Naive thymus-derived CD4-positive, alpha-beta T cell (primary cell): ENCODE results near the gene SHISA8. TPM values are rescaled to one million over a fixed set of nuclear protein-coding genes. Genes with fewer than 3 reads are reported as not detected.
A peak's percentile ranks its signal among the peaks of the same experiment; 100 is the strongest.

Source experiments
- ATAC-seq: fragments of 150-1000 bp; cut with Tn5 transposase; 2 replicates; pipeline ENCODE4 v1.10.0; 2021; ENCODE audit warnings: mild to moderate bottlenecking, moderate library complexity
- CTCF ChIA-PET: fragments of 350-600 bp; sonication (Branson Sonifier 250); formaldehyde crosslinking; loops from one replicate; lab custom pipeline; 2021; ENCODE audit warnings: antibody characterized with exemption; lab: Charles Lee
- POLR2A ChIA-PET: fragments of 350-600 bp; sonication (Branson Sonifier 250); formaldehyde crosslinking; loops from one replicate; lab custom pipeline; 2021; ENCODE audit warnings: antibody characterized with exemption, inconsistent platforms; lab: Charles Lee
- DNase-seq, 9 donors: peaks; one replicate each; pipeline versions ENCODE4 v3.0.0 to v3.0.0-alpha.2; 2020 to 2022; ENCODE audit warnings: mixed read lengths in 1 of 9
- H3K27ac ChIP-seq: one replicate; pipeline ENCODE4 v1.7.0; 2013; ENCODE audit warnings: mild to moderate bottlenecking, low read depth, low read length, moderate library complexity
- H3K27me3 ChIP-seq, 2 donors: one replicate each; pipeline ENCODE4 v1.7.0; 2013; ENCODE audit warnings: low read length in 2 of 2, mild to moderate bottlenecking in 2 of 2, moderate library complexity in 2 of 2; ENCODE audit not compliant: control insufficient read depth in 2 of 2, insufficient read depth in 2 of 2
- H3K36me3 ChIP-seq, 3 experiments: 1 replicate in 2 of 3; 2 replicates in 1 of 3; pipeline ENCODE4 v1.7.0; 2013; ENCODE audit warnings: low read length in 3 of 3, mild to moderate bottlenecking in 3 of 3, moderate library complexity in 1 of 3; ENCODE audit not compliant: insufficient read depth in 3 of 3, control insufficient read depth in 2 of 3
- H3K4me1 ChIP-seq, 2 donors: one replicate each; pipeline ENCODE4 v1.7.0; 2013; ENCODE audit warnings: low read length in 2 of 2, mild to moderate bottlenecking in 2 of 2, moderate library complexity in 1 of 2; ENCODE audit not compliant: control insufficient read depth in 2 of 2, insufficient read depth in 2 of 2
- H3K4me3 ChIP-seq: 2 replicates; pipeline ENCODE4 v1.7.0; 2013; ENCODE audit warnings: mild to moderate bottlenecking, low read length
- H3K9me3 ChIP-seq, 3 experiments: 1 replicate in 2 of 3; 2 replicates in 1 of 3; pipeline ENCODE4 v1.7.0; 2013; ENCODE audit warnings: low read length in 3 of 3; ENCODE audit not compliant: control insufficient read depth in 2 of 3
- H3K27ac Mint-ChIP-seq, 9 donors: one replicate each; pipeline ENCODE4 v1.8.0; 2020 to 2022; ENCODE audit warnings: mixed read lengths in 9 of 9, mild to moderate bottlenecking in 8 of 9, moderate library complexity in 5 of 9, inconsistent platforms in 2 of 9
- H3K27me3 Mint-ChIP-seq, 5 donors: one replicate each; pipeline ENCODE4 v1.8.0; 2021 to 2022; ENCODE audit warnings: mixed read lengths in 5 of 5, mild to moderate bottlenecking in 1 of 5
- H3K36me3 Mint-ChIP-seq, 5 donors: one replicate each; pipeline ENCODE4 v1.8.0; 2020 to 2022; ENCODE audit warnings: mixed read lengths in 5 of 5, mild to moderate bottlenecking in 3 of 5, inconsistent platforms in 1 of 5
- H3K4me1 Mint-ChIP-seq, 7 donors: one replicate each; pipeline ENCODE4 v1.8.0; 2020 to 2022; ENCODE audit warnings: mixed read lengths in 7 of 7, mild to moderate bottlenecking in 3 of 7, inconsistent platforms in 1 of 7
- H3K4me3 Mint-ChIP-seq, 10 donors: one replicate each; pipeline ENCODE4 v1.8.0; 2020 to 2022; ENCODE audit warnings: mild to moderate bottlenecking in 10 of 10, mixed read lengths in 10 of 10, moderate library complexity in 6 of 10, inconsistent platforms in 2 of 10
- H3K9me3 Mint-ChIP-seq, 11 donors: one replicate each; pipeline ENCODE4 v1.8.0; 2020 to 2022; ENCODE audit warnings: mixed read lengths in 11 of 11, mild to moderate bottlenecking in 4 of 11, inconsistent platforms in 1 of 11, moderate library complexity in 1 of 11
- intact Hi-C, 2 donors: fragments of 100-400 bp; cut with micrococcal nuclease; formaldehyde crosslinking; loops; one replicate each; pipeline ENCODE4 v1.15.1; 2023
- polyA plus RNA-seq, 2 donors: library from polyadenylated mRNA; unstranded; fragments of 300-500 nt; fragmentation: Illumina TruSeq; gene quantifications; one replicate each; pipeline ENCODE4 v1.2.3, GENCODE V29; 2021
- total RNA-seq, 6 experiments: library from RNA in 5 of 6; stranded (reverse) in 5 of 6; gene quantifications; 1 replicate in 5 of 6; 2 replicates in 1 of 6; pipeline ENCODE4 v1.2.3 and lab custom pipeline; 2021 to 2026

The SHISA8 gene
- total and polyA plus RNA-seq, 7 experiments from 2014 or later = 0.34 to 0.58 (median 0.54) TPM; not detected in 4

DNA sequence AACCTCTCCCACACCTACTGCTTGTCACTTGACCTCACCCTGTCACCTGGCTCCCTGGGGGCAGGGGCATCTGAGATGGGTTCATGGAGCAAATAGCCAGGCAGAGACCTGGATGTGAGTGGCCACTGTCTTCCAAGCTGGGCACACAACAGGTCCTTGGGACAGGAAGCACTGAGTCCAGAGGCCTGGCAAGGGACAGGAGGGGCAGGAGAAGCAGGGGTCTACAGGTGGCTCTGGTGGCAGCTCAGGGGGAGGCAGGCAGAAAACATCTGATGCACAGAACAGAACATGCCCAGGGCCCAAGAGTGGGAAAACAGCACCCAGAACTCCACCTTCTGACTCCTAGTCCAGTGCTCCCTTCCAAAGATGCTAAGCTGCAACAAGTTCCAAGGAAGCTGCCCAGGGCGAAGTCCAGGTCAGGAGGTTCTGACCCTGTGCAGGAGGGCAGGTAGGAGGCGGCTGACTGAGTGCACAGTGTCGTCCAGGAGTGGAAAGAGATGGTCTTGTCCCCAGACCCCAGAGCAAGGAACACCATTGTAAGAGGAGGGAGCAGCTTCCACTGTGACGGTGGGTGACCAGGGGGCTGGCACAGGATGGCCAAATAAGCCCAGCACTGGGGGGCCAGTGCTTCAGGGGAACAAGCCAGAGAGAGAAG is 8.2 kb upstream of the SHISA8 start:
- no peaks in the 10 kb centered on the region for H3K36me3 ChIP-seq
- no peak overlapping the region for H3K4me3 ChIP-seq
- H3K27me3 ChIP-seq = no peaks in the 10 kb centered on the region
- ChIA-PET POLR2A (interaction anchor here (1.2 kb wide), 1 partner anchor 18 kb away, joined by 3 read pairs; no protein-coding TSS in a partner anchor), CTCF (interaction anchor here (0.7 kb wide), 1 partner anchor 1997 kb away, joined by 3 read pairs; no protein-coding TSS in a partner anchor)
- Mint-ChIP-seq H3K4me3 (peak overlapping the region in 1 of 10 donors; percentile 14), H3K27ac (peak overlapping the region in 1 of 9 donors; percentile 37), H3K36me3 (peaks cover 0 to 2% (median 0%) of the 10 kb centered on the region in 5 donors), H3K9me3 (peaks cover 0 to 2% (median 0%) of the 10 kb centered on the region in 11 donors), H3K4me1 (peaks cover 6 to 19% (median 18%) of the 10 kb centered on the region in 7 donors), H3K27me3 (peaks cover 0 to 27% (median 5%) of the 10 kb centered on the region in 5 donors)
- ATAC-seq = no peak
- H3K4me1 ChIP-seq = peaks cover 6 to 8% of the 10 kb centered on the region in 2 donors
- H3K9me3 ChIP-seq = no peaks in the 10 kb centered on the region
- DNase-seq = no peak
- H3K27ac ChIP-seq = no peak overlapping the region
- intact Hi-C loops = no loop called here

DNA sequence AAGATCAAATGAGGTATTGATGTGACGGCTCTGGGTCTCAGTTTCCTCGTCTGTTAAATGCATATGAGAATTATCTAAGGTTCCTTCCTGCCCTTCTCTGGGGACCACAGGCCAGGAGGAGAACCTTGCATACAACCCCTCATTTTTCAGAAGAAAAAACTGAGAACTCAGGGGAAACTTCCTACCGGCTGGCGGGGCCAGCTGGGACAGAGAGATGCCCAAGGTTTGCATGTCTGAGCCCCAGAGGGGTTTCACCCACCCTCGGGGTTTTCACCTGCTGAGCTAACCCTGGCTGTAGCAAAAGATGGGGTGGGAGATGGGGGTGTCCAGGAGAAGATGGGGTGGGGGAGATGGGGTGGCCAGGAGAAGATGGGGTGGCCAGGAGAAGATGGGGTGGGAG is 7.5 kb upstream of the SHISA8 start:
- no peaks in the 10 kb centered on the region for H3K9me3 ChIP-seq
- no peak for DNase-seq
- ATAC-seq = no peak
- Mint-ChIP-seq H3K27me3 (peaks cover 0 to 21% (median 5%) of the 10 kb centered on the region in 5 donors), H3K36me3 (peaks cover 0 to 2% (median 0%) of the 10 kb centered on the region in 5 donors), H3K4me1 (peaks cover 4 to 16% (median 14%) of the 10 kb centered on the region in 7 donors), H3K27ac (peak overlapping the region in 1 of 9 donors; percentile 14), H3K9me3 (peaks cover 0 to 2% (median 0%) of the 10 kb centered on the region in 11 donors), H3K4me3 (no peak overlapping the region)
- peaks cover 6 to 8% of the 10 kb centered on the region in 2 donors for H3K4me1 ChIP-seq
- intact Hi-C loops = no loop called here
- CTCF ChIA-PET = no interaction called here
- H3K27me3 ChIP-seq = no peaks in the 10 kb centered on the region
- no peaks in the 10 kb centered on the region for H3K36me3 ChIP-seq
- H3K4me3 ChIP-seq = no peak overlapping the region
- H3K27ac ChIP-seq = no peak overlapping the region
- POLR2A ChIA-PET = interaction anchor here (0.6 kb wide), 1 partner anchor 66 kb away, joined by 4 read pairs; no protein-coding TSS in a partner anchor

DNA sequence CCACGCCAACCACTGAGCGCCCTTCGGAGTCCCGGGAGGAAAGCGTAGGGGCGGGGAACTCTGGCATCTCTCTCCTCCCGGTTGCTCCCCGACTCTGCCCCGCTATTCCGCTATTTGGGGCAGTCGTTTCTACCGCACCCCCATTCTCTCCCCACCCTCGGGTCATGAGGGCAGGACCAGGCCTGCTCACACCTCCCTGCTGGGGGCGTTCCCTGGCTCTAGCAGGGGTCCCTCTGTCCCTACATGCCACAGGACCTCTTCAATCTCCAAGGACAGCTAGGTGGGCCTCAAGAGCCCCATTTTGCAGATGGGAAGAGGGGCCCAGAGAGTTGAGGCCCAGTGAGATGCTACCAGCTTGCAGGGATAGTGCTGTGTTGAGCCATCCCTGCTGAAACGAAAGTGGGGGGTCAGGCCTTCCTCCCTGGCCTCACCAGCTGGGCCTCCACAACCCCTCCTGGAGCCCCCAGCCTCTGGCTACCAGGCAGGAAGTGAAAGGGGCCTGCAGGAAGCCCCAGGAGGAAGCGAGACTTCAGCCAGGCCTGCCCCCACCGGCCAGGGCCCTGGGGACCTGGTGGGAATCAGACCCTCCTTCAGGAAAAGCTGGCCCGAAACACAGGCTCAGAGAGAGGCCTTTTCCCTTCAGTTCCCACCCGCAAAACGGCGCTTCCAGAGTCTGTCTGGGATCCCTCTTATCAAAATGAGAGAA is 5.5 kb upstream of the SHISA8 start:
- CTCF ChIA-PET = interaction anchor here (0.5 kb wide), 1 partner anchor 22 kb away, joined by 3 read pairs; no protein-coding TSS in a partner anchor
- peaks cover 5 to 29% (median 16%) of the 10 kb centered on the region in 5 donors for H3K27me3 Mint-ChIP-seq
- peaks cover 0 to 2% (median 0%) of the 10 kb centered on the region in 5 donors for H3K36me3 Mint-ChIP-seq
- intact Hi-C loops = no loop called here
- Histone ChIP-seq H3K4me3 (no peak overlapping the region), H3K27ac (no peak overlapping the region), H3K4me1 (peaks cover 6 to 11% of the 10 kb centered on the region in 2 donors), H3K36me3 (no peaks in the 10 kb centered on the region), H3K9me3 (no peaks in the 10 kb centered on the region), H3K27me3 (no peaks in the 10 kb centered on the region)
- H3K27ac Mint-ChIP-seq = peak overlapping the region in 4 of 9 donors; percentile 56 to 76 (median 64)
- DNase-seq (no peak), ATAC-seq (no peak)
- no peaks in the 10 kb centered on the region for H3K9me3 Mint-ChIP-seq
- peak overlapping the region; percentile 29 to 84 (median 66) for H3K4me3 Mint-ChIP-seq
- peaks cover 4 to 25% (median 17%) of the 10 kb centered on the region in 7 donors for H3K4me1 Mint-ChIP-seq
- POLR2A ChIA-PET = interaction anchor here (1.2 to 1.8 kb wide), 3 partner anchors 17 to 88 kb away, joined by 4 to 6 read pairs (median 4); partner anchors contain the start of gene SREBF2

DNA sequence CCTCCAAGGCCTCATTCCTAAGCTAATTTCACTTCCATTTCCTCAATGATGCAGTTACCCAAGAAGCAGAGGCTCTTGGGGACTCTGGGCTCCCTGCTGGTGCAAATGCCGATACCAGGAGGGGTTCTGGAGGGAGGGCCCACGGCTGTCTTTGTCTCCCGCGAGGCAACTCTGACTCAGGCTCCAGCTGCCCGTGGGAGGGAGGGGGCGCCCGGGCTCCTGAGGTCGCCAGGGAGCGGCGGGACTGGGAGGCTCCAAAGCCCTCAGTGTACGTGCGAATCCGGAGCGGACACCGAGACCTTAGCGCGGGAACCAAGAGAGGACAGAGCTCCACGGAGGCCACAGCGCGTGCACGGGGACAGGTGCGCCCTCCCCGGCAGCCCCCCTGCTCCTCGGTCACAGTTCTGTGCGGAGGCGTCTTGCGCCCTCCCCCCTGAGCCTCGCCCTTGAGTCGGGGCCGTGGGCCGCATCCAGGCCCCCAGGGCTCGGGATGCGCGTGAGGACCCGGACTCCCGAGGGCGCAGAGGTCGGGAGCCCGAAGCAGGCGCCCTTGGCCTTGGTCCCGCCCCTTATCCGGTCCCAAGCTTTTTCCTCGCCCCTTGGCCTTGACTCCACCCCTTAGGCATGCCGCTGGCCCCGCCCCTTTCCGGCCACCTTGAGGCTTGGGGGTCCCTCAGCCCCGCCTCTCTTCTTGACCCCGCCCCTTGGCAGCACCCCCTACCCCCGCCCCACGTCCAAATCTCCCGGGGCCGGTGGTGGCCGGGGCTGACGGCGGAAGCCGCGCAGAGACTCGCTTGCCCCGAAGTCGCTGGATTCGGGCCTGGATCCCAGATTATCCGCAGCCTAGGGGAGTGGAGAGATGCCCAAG is 4.7 kb upstream of the SHISA8 start:
- ChIA-PET POLR2A (interaction anchor here (0.7 to 1.8 kb wide), 6 partner anchors 9 to 252 kb away, joined by 3 to 6 read pairs (median 4); partner anchors contain the start of genes CCDC134 and SREBF2), CTCF (interaction anchor here (0.5 to 0.7 kb wide), 2 partner anchors 77 to 252 kb away, joined by 3 read pairs; no protein-coding TSS in a partner anchor)
- intact Hi-C loops = no loop called here
- Mint-ChIP-seq H3K4me3 (peak overlapping the region; percentile 56 to 79 (median 74)), H3K27me3 (peaks cover 5 to 28% (median 13%) of the 10 kb centered on the region in 5 donors), H3K36me3 (no peaks in the 10 kb centered on the region), H3K4me1 (peaks cover 4 to 24% (median 16%) of the 10 kb centered on the region in 7 donors), H3K9me3 (no peaks in the 10 kb centered on the region), H3K27ac (peak overlapping the region in 5 of 9 donors; percentile 14 to 76 (median 22))
- H3K4me3 ChIP-seq = peak overlapping the region; percentile 50
- no peaks in the 10 kb centered on the region for H3K27me3 ChIP-seq
- no peaks in the 10 kb centered on the region for H3K36me3 ChIP-seq
- H3K27ac ChIP-seq = peak overlapping the region; percentile 55
- H3K9me3 ChIP-seq = no peaks in the 10 kb centered on the region
- H3K4me1 ChIP-seq = peaks cover 6 to 14% of the 10 kb centered on the region in 2 donors
- peak in 2 of 9 donors; percentile 27 to 56 for DNase-seq
- ATAC-seq = peak; percentile 56

DNA sequence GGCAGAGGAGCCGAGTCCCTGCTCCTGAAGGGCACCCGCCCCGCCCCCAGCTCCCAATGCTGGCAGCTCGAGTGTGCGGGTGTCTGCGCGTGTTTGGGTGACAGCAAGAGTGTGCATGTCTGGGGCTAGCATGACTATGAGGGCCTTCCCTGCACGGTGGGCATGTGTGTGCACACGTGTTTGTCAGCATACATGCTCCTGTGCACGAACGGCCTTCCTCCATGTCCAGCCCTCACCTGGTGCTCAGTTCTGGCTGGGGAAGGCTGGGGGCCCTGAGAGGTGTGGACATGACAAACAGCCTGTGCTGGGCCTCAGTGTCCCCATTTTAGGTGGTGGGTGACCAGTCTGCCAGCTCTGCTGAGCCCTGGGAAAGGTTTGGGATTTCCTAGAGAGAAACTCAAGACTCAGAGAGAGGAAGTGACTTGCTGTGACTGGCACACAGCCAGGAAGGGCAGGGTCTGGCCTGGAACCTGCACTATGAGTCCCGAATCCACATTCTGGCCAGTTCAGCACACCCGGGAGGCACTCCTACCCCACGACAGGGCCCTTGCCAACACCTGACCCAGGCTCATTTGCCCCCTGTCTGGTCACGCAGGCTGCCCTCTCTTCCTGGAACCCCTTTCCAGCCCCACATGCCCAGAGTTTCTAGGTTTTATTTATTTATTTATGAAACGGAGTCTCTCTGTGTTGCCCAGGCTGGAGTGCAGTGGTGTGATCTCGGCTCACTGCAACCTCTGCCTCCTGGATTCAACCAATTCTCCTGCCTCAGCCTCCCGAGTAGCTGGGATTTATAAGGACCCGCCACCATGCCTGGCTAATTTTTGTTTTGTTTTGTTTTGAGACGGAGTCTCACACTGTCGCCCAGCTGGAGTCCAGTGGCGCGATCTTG is 3.3 kb upstream of the SHISA8 start:
- POLR2A ChIA-PET = interaction anchor here (1.0 kb wide), 1 partner anchor 22 kb away, joined by 4 read pairs; no protein-coding TSS in a partner anchor
- no peaks in the 10 kb centered on the region for H3K36me3 Mint-ChIP-seq
- Histone ChIP-seq H3K27ac (no peak overlapping the region), H3K36me3 (no peaks in the 10 kb centered on the region), H3K4me1 (peaks cover 6 to 14% of the 10 kb centered on the region in 2 donors), H3K4me3 (no peak overlapping the region), H3K9me3 (no peaks in the 10 kb centered on the region), H3K27me3 (peaks cover 0 to 4% of the 10 kb centered on the region in 2 donors)
- H3K27me3 Mint-ChIP-seq = peaks cover 8 to 34% (median 17%) of the 10 kb centered on the region in 5 donors
- CTCF ChIA-PET = no interaction called here
- H3K4me1 Mint-ChIP-seq = peaks cover 4 to 24% (median 17%) of the 10 kb centered on the region in 7 donors
- peak overlapping the region; percentile 37 to 78 (median 68) for H3K4me3 Mint-ChIP-seq
- intact Hi-C loops = no loop called here
- peaks cover 0 to 2% (median 0%) of the 10 kb centered on the region in 11 donors for H3K9me3 Mint-ChIP-seq
- peak in 2 of 9 donors; percentile 31 to 40 for DNase-seq
- H3K27ac Mint-ChIP-seq = peak overlapping the region in 3 of 9 donors; percentile 33 to 81 (median 34)
- no peak for ATAC-seq
